Right lobe of liver (tissue), 4 donors: ENCODE measurements around the gene WDR6.

Source experiments
- CTCF ChIP-seq, 4 donors: fragments of 200-600 bp in 3 of 4; fragments of 450-650 bp in 1 of 4; IDR thresholded peaks; one replicate each; pipeline versions ENCODE4 v1.5.1 to v1.8.0; 2016 to 2022; ENCODE audit warnings: antibody characterized with exemption in 4 of 4, mild to moderate bottlenecking in 2 of 4
- POLR2A ChIP-seq: fragments of 450-650 bp; IDR thresholded peaks from one replicate; pipeline ENCODE4 v1.6.1; 2017; ENCODE audit warnings: antibody characterized with exemption, mild to moderate bottlenecking
- donor health status: DM: no; HTN: no; CAD: no.
- donor health status: DM: no; HTN: no; CAD: no.
- donor health status: DM: no; HTN: yes; CAD: no.

GRCh38 chr3:49007068-49007770 lies at the start of gene WDR6:
- peak; percentile 52 for TF ChIP-seq POLR2A
- peak; percentile 46 to 56 (median 50) for TF ChIP-seq CTCF (IDR thresholded peaks at IDR 0.05)
